NCI-H2029 (cell line): ENCODE data around the gene RRP1.

Experiments used
- DNase-seq: peaks from one replicate; lab custom pipeline; 2025; lab: John Stamatoyannopoulos, UW

The RRP1 gene

DNA sequence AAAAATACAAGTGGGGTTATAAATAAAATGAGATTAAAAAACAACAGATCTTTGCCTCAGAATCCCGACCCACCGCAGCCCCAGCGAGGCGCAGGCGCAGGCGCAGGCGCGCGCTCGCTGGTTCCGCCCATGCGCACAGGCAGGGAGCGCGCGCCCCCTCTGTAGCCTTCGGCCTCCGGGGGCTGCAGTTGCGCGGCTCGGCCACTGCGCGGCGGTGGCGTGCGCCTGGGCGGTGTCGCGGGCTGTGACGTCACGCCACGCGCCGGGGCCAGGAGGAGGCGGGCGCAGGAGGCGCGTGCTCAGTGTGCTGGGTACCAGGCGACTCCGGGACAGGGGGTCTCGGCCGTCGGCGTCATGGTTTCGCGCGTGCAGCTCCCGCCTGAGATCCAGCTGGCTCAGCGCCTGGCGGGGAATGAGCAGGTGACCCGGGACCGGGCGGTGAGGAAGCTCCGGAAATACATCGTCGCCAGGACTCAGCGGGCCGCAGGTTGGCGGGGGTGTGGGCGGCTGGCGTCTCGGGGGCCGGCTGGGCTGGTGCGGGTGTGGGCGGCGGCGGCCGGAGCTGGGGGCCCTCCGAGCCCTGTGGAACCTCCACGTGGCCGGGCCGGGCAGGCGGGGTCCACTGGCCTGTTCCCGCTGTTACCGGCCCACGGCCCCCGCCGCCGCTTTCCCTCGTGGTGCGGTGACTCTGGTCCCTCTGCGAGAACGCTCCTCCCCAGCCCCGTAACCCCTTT lies at the start of gene RRP1:
TSS of gene RRP1 (plus strand) at position 302 of the 734 bp plus-strand sequence. CDS start at position 355, 53 bp downstream.
- DNase-seq: peak; percentile 86

DNA sequence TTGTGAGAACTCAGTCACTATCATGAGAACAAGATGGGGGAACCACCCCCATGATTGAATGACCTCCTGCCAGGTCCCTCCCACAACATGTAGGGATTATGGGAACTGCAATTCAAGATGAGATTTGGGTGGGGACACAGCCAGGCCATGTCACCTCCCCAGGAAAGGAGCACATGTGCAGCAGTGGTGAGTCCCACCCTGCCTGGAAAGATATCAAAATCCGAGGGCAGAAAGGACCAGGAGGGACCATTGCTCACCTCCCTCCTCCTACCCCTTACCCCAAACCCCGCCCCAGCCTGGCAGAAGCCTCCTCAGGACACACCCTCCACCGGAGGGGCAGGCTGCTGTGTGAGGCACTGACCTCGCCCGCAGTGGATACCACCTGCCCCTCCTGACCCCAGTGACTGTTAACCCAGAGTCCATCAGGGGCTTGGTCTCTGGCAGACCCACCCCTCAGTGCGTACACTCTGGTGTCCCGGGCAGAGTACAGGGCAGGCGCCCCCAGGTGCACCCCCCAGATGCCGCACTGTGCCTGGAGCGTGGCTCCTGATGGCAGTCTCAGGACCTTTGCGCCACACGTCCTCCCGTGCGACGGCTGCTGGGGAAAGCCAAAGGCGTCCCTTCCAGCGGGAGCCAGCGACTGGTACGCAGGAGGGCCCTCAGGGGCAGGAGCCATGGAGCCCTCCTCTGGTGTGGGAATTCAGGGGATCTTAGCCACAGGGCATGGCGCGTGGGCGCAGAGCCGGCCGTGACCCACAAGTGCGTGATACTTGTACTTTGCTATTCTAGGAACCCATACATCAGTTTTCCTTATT lies 49.5 kb upstream of the RRP1 start:
- DNase-seq: no peak

DNA sequence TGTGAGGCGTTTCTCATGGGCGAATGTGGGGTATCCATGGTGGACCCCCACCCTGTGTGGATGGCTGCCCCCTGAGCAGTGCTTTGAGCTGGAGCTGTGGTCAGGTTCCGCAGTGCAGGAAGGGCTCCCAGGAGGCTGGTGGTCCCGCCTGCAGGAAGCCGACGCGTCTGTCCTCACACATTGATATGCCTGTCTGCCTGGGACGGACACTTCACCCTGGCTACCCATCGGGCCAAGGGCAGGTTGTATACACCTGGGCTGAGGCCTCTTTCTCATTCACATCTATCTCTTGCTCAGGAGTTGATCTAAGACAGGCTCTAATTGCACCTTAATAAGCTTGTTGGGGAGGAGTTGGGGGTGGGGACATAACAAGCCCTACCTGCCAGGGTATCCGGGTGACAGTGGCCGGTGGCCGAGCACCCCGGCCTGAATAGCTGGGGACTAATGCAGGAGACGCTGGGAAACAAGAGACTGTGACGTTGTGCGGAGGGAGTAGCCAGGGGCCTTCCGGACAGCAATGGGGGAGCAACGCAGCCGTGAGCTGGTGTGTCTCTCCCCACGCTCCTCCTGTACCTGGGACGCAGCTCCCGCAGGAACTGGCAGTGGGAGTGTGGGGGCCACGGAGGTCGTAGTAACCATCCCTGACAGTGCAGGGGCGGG lies 48.8 kb upstream of the RRP1 start:
- no peak for DNase-seq

GRCh38 chr21:43741423-43742096 lies 47.8 kb upstream of the RRP1 start:
- DNase-seq: no peak

DNA sequence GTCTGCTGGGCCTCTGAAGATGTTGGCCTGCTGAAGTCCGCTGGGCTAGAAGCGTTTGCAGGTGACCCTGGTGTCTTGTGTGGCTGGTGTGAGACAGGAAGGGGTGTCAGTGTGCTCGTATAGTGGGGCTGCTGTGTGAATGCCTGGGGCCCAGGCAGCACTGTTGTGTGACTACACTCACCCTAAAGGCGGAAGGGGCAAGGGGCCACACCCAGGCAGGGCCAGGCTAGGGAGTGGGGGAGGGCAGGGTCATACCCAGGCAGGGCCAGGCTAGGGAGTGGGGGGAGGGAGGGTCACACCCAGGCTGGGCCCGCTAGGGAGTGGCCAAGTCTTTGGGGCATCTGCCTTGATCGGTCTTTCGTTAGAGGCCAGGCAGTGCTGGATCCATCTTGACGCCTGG lies 45.4 kb upstream of the RRP1 start:
- DNase-seq: no peak

GRCh38 chr21:43744725-43745124 lies 44.7 kb upstream of the RRP1 start:
- no peak for DNase-seq

- DNase-seq: no peak
Measured at GRCh38 chr21:43745772-43746517, 43.4 kb upstream of the RRP1 start.

DNA sequence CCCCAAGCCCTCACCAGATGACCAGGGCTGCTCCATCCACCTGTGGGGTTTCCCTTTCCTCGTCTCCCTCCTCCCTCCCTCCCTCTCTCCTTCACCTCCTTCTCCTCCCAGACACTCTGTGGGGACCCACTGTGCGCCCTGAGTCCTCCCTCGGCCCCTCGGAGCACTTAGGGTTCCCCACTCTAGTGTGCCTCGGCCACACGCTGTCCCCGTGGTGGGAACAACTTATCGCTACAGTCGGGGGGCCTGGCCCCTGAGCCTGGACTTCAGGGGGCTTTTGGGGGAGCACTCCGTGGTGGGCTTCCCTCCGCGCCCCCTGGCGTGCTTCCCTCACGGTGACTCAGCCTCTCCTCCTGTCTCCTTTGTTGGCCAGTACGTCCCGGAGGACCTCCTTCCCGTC lies 40.8 kb upstream of the RRP1 start:
- DNase-seq: no peak

- DNase-seq: no peak
Measured at GRCh38 chr21:43749651-43750262, 39.6 kb upstream of the RRP1 start.

GRCh38 chr21:43750339-43751033 lies 38.9 kb upstream of the RRP1 start:
- no peak for DNase-seq

DNA sequence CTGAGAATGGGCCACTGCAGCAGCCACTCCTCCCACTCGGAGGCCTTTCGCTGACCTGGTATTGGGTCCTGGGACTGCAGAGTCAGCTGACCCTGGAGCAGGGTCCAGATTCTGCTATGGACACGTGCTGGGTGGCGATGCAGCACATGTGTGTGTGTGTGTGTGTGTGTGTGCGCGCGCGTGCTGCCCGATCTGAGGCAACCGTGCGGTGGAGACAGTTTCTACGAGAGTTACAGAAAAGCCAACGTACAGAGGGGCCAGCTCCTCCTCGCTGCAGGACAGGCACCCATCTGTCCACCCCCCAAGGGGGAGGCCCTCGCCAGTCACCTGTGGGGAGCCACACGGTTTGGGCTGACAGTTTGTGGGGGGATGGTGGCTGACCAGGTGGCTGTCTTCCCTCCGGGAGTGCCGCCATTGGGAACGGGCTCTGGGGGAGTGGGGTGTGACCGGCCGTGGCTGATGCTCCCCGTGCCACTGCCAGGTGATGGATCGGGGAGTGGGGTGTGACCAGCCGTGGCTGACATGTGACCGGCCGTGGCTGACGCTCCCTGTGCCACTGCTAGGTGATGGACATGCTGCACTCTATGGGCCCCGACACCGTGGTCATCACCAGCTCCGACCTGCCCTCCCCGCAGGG lies 37.3 kb upstream of the RRP1 start:
- no peak for DNase-seq

DNA sequence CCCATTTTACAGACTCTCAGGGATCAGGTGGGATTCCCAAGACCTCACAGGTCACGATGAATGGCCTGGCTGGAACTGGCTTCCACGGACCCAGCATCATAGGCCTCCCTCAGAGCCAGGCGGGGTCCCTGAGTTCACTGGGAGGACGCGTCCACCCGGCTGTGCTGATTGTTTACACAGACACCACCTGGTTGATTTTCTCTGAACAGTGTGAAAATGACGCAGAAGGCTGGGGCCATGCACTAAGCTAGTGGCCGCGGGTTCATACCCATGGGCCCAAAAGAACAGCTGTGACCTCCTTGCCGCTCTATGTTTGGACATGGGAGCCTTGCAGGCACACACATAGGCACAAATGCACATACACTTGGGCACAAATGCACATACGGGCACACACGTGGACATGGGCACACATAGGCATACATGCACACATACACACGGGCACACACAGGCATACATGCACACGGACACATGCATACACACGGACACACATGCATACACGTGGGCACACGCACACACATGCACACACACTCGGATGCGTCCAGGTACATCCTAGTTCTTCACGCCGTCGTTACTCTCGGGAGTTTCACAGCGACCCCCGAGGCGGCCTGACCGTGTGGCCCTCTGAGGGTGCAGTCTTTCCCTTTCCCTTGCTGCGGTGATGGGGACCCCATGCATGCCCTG lies 36.5 kb upstream of the RRP1 start:
- no peak for DNase-seq

DNA sequence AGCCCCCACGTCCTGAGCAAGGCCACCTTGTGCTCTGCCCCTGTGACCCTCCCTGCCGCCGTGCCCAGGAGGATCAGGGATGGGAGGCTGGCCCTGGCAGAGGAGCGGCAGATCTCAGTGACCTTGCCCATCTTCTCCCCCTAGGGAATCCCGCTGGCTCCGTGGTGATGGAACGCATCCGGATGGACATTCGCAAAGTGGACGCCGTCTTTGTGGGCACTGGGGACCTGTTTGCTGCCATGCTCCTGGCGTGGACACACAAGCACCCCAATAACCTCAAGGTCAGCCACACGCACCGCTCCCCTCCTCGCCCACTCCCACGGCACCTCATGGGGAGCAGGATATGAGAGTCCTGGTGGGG lies 36.0 kb upstream of the RRP1 start:
- no peak for DNase-seq

- no peak for DNase-seq
Measured at GRCh38 chr21:43754948-43755781, 34.2 kb upstream of the RRP1 start.

DNA sequence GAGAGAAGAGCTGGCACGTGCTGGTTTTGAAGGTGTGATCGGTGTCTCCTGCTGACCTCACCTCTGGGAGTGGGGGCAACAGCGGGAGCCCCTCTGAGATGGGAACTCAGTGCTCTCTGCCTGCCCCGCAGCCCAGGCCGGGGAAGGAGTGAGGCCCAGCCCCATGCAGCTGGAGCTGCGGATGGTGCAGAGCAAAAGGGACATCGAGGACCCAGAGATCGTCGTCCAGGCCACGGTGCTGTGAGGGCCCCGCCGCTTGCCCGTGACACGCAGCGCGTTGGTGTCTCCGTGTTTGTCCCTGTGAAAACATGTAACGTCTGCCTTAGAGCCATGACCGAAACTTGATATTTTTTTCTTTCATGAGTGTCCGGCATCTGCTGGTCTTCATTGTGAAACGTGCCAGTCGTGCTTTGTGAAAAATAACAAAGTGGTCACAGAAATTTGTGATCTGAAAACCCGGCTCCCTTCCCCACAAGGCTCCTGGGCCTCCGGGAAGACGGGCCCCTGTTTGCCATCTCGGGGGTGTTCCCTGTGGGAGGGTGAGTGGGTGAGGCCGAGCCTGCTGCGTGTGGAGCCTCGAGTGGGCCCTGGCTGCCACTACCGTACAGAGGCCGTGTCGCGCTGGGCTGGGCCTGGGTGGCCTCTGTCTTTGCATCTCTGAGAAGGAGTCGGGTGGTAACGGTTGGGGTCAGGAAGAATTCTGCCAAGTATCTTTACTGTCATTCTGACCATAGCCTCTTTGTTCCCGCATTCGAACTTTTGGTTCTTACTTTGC lies 33.4 kb upstream of the RRP1 start:
- no peak for DNase-seq

DNA sequence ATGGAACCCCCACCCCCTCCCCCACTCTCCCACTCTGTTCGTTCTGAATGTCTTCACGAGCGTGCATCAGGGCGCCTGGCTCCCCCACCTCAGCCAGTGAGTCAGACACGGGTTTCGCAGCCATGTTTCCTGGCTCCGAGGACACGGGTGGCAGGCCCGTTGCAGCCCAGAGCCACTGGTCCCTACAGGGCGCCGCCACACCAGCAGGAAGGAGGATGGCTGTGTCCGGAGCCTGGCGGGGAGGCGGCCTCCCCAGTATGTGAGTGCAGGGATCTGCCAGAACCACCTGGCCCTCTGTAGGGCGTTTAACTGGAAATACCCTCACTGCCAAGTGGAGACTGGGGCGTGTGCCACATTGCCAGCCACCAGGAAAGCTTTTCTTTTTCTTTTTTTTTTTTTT lies 31.8 kb upstream of the RRP1 start:
- no peak for DNase-seq

DNA sequence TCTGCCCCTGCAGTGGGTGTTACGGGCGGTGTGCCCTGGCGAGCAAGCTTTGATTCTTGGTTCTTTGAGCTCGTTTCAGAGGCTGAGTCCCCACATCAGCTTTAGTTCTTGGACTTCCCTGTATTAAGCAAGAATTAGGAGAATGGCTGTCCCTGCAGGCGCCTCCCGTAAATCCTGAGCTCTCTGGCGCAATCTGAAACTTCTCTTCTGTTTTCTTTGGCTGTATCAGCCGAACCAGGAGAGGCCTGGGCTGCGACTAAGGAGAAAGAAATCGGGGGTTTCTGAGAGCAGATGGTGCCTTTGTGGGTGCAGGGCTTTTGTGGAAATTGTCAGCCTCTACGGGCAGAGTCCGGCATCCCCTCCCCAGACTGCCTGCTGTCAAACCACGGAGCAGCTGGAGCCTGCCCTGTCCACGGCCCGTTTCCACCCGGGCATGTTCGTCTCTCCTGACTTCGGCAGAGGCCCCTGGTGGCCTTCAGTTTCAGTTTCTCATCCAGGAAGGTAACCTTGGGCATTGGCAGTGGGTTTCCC lies 31.2 kb upstream of the RRP1 start:
- DNase-seq: no peak

DNA sequence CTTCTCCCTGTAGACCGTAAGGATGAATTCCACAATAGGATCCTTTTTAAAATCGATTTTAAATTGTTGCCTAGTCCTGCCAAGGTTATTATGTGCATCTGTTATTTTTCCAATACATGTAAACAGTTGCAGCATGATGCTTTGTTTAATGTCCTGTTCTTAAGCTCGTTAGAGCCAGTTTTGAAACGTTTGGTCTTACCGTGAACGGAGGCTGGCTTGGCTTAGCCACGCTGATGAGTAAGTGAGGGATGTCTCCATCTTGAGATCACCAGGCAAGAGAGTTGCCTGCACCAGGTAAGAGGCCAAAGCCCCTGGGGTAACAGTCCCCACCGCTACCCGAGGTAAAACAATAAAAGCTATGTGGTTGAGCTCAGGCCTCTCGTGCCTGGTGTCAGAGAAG lies 30.6 kb upstream of the RRP1 start:
- no peak for DNase-seq
